Osteoblast (primary cell): ENCODE results near the gene PHLDB3. TPM values are rescaled to one million over a fixed set of nuclear protein-coding genes. Genes with fewer than 3 reads are reported as not detected.

ENCODE experiments used
- DNase-seq: peaks from one replicate; pipeline ENCODE4 v3.0.0; 2011; ENCODE audit warnings: low spot score, mixed read lengths; ENCODE audit not compliant: insufficient read length; ENCODE audit errors: missing footprints
- H2AFZ ChIP-seq: 2 replicates; pipeline ENCODE4 v1.6.0; 2011; ENCODE audit warnings: mild to moderate bottlenecking, low read length
- H3K27ac ChIP-seq: 2 replicates; pipeline ENCODE4 v1.5.1; 2011; ENCODE audit warnings: mild to moderate bottlenecking, low read depth, low read length, moderate library complexity
- H3K27me3 ChIP-seq: 2 replicates; pipeline ENCODE4 v1.6.0; 2012; ENCODE audit warnings: mild to moderate bottlenecking, control low read depth, inconsistent platforms, low read length, moderate library complexity; ENCODE audit not compliant: insufficient read depth
- H3K36me3 ChIP-seq: 2 replicates; pipeline ENCODE4 v1.5.1; 2011; ENCODE audit warnings: mild to moderate bottlenecking, low read length, control low read depth, moderate library complexity; ENCODE audit not compliant: insufficient read depth
- H3K4me1 ChIP-seq: 2 replicates; pipeline ENCODE4 v1.5.1; 2011; ENCODE audit warnings: mild to moderate bottlenecking, low read length, control low read depth, moderate library complexity; ENCODE audit not compliant: insufficient read depth
- H3K4me2 ChIP-seq: 2 replicates; pipeline ENCODE4 v1.6.0; 2011; ENCODE audit warnings: mild to moderate bottlenecking, low read length; ENCODE audit not compliant: insufficient read depth
- H3K4me3 ChIP-seq: fragments of 200-600 bp; sonication (generic); 3 replicates; pipeline ENCODE4 v1.5.1; 2012; ENCODE audit warnings: mild to moderate bottlenecking, low read length, inconsistent platforms; ENCODE audit not compliant: insufficient read depth
- H3K79me2 ChIP-seq: 2 replicates; pipeline ENCODE4 v1.6.0; 2012; ENCODE audit warnings: mild to moderate bottlenecking, low read length, control low read depth, inconsistent platforms; ENCODE audit not compliant: insufficient read depth
- H3K9me3 ChIP-seq: 2 replicates; pipeline ENCODE4 v1.5.1; 2011; ENCODE audit warnings: low read depth, low read length, control low read depth
- H4K20me1 ChIP-seq: 2 replicates; pipeline ENCODE4 v1.6.0; 2012; ENCODE audit warnings: mild to moderate bottlenecking, low read length, control low read depth; ENCODE audit not compliant: insufficient read depth
- CTCF ChIP-seq: IDR thresholded peaks from 2 replicates; pipeline ENCODE4 v1.5.1; 2011; ENCODE audit warnings: mild to moderate bottlenecking, low read depth, low read length, moderate library complexity; ENCODE audit errors: extremely low read depth
- total RNA-seq: library from RNA; depleted of rRNA; stranded (reverse); fragments of >200 nt; gene quantifications from 2 replicates; pipeline ENCODE4 v1.2.3, GENCODE V29; 2012

The PHLDB3 gene
- total RNA-seq, 1 donor: 10.9 TPM

GRCh38 chr19:43464134-43464775 lies 40.3 kb downstream of the PHLDB3 start:
- peak overlapping the region; percentile 87 for H2AFZ ChIP-seq
- DNase-seq: peak; percentile 87
- H3K36me3 ChIP-seq: no peaks in the 10 kb centered on the region
- peaks cover 13% of the 10 kb centered on the region for H3K4me1 ChIP-seq
- no peaks in the 10 kb centered on the region for H3K79me2 ChIP-seq
- H3K27me3 ChIP-seq: peaks cover 8% of the 10 kb centered on the region
- TF ChIP-seq CTCF: no peak
- H4K20me1 ChIP-seq: no peaks in the 10 kb centered on the region
- no peak overlapping the region for H3K27ac ChIP-seq
- peak overlapping the region; percentile 79 for H3K4me3 ChIP-seq
- H3K9me3 ChIP-seq: no peaks in the 10 kb centered on the region
- peak overlapping the region; percentile 72 for H3K4me2 ChIP-seq

GRCh38 chr19:43463381-43464133 lies 41.0 kb downstream of the PHLDB3 start:
- Histone ChIP-seq H3K79me2 (no peaks in the 10 kb centered on the region), H4K20me1 (no peaks in the 10 kb centered on the region), H3K9me3 (no peaks in the 10 kb centered on the region), H3K4me2 (peak overlapping the region; percentile 72), H3K27ac (no peak overlapping the region), H3K4me3 (peak overlapping the region; percentile 79), H2AFZ (peak overlapping the region; percentile 87), H3K4me1 (peaks cover 12% of the 10 kb centered on the region), H3K27me3 (peaks cover 8% of the 10 kb centered on the region), H3K36me3 (no peaks in the 10 kb centered on the region)
- TF ChIP-seq CTCF: no peak
- DNase-seq: peak; percentile 96

GRCh38 chr19:43462785-43463380 lies 41.7 kb downstream of the PHLDB3 start:
- Histone ChIP-seq H3K4me1 (peaks cover 7% of the 10 kb centered on the region), H3K79me2 (no peaks in the 10 kb centered on the region), H3K4me3 (peak overlapping the region; percentile 79)

More at GRCh38 chr19:43462785-43463380, 41.7 kb downstream of the PHLDB3 start:
- H4K20me1 ChIP-seq: no peaks in the 10 kb centered on the region
- H3K27ac ChIP-seq: no peak overlapping the region
- H3K9me3 ChIP-seq: no peaks in the 10 kb centered on the region
- H2AFZ ChIP-seq: peak overlapping the region; percentile 85
- DNase-seq: no peak
- peaks cover 8% of the 10 kb centered on the region for H3K27me3 ChIP-seq
- no peak for TF ChIP-seq CTCF
- no peaks in the 10 kb centered on the region for H3K36me3 ChIP-seq
- H3K4me2 ChIP-seq: peak overlapping the region; percentile 72
